ENCODE results near the gene VWA7.

GRCh38 chr6:31769684-31770371, 7.3 kb downstream of the VWA7 start:
- TF ChIP-seq POLR2AphosphoS5 (IDR thresholded peaks at IDR 0.05; ENCODE audit: low read depth, low read length), result no peak
- no peak for TF ChIP-seq SIN3A (IDR thresholded peaks at IDR 0.05; ENCODE audit: borderline replicate concordance, insufficient read depth, low read length)
- TF ChIP-seq, protein P1, sequence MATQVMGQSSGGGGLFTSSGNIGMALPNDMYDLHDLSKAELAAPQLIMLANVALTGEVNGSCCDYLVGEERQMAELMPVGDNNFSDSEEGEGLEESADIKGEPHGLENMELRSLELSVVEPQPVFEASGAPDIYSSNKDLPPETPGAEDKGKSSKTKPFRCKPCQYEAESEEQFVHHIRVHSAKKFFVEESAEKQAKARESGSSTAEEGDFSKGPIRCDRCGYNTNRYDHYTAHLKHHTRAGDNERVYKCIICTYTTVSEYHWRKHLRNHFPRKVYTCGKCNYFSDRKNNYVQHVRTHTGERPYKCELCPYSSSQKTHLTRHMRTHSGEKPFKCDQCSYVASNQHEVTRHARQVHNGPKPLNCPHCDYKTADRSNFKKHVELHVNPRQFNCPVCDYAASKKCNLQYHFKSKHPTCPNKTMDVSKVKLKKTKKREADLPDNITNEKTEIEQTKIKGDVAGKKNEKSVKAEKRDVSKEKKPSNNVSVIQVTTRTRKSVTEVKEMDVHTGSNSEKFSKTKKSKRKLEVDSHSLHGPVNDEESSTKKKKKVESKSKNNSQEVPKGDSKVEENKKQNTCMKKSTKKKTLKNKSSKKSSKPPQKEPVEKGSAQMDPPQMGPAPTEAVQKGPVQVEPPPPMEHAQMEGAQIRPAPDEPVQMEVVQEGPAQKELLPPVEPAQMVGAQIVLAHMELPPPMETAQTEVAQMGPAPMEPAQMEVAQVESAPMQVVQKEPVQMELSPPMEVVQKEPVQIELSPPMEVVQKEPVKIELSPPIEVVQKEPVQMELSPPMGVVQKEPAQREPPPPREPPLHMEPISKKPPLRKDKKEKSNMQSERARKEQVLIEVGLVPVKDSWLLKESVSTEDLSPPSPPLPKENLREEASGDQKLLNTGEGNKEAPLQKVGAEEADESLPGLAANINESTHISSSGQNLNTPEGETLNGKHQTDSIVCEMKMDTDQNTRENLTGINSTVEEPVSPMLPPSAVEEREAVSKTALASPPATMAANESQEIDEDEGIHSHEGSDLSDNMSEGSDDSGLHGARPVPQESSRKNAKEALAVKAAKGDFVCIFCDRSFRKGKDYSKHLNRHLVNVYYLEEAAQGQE (IDR thresholded peaks at IDR 0.05; ENCODE audit: insufficient read depth in 1 of 2, low read depth in 2 of 2, low read length in 2 of 2), result no peak
- TF ChIP-seq TAF1 (IDR thresholded peaks at IDR 0.05; ENCODE audit: borderline replicate concordance, insufficient read depth, low read length), result no peak
- no peak for TF ChIP-seq FOXP2 (optimal IDR thresholded peaks at IDR 0.05; ENCODE audit: borderline replicate concordance, extremely low read depth, extremely low read length, insufficient read depth)

Measured in PFSK-1 (cell line).